ENCODE results near the gene CDH4.

DNA sequence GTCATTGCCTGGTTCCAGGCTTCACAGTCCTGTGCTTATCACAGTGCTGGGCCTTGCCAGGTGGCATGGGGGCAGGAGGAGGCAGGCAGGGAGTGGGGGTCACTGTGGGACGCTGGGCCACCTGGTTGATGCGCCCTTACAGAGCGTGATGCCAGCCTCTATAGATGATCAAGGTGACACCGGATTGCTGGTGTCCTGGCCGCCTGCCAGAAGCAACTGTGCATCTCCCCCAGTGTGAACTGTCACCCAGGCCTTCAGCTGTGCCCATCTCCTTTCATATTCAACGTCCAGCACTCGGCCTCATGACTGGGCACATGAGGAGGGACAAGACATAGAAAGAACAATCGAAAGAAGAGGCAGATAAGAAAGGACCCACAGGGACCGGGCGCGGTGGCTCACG lies 494.7 kb downstream of the CDH4 start:
- TF ChIP-seq, protein P1, sequence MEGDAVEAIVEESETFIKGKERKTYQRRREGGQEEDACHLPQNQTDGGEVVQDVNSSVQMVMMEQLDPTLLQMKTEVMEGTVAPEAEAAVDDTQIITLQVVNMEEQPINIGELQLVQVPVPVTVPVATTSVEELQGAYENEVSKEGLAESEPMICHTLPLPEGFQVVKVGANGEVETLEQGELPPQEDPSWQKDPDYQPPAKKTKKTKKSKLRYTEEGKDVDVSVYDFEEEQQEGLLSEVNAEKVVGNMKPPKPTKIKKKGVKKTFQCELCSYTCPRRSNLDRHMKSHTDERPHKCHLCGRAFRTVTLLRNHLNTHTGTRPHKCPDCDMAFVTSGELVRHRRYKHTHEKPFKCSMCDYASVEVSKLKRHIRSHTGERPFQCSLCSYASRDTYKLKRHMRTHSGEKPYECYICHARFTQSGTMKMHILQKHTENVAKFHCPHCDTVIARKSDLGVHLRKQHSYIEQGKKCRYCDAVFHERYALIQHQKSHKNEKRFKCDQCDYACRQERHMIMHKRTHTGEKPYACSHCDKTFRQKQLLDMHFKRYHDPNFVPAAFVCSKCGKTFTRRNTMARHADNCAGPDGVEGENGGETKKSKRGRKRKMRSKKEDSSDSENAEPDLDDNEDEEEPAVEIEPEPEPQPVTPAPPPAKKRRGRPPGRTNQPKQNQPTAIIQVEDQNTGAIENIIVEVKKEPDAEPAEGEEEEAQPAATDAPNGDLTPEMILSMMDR (IDR thresholded peaks at IDR 0.05; ENCODE audit: insufficient read depth, low read length) = no peak
- no peak for TF ChIP-seq POLR2AphosphoS5 (IDR thresholded peaks at IDR 0.05; ENCODE audit: low read depth)
- TF ChIP-seq SPI1 (IDR thresholded peaks at IDR 0.05; ENCODE audit: borderline replicate concordance, low read depth) = no peak
- TF ChIP-seq GABPA (IDR thresholded peaks at IDR 0.05; ENCODE audit: low read depth) = no peak
